ENCODE measurements around the gene SRL. TPM values are rescaled to one million over a fixed set of nuclear protein-coding genes. Genes with fewer than 3 reads are reported as not detected.

SRL gene
- total and polyA plus RNA-seq, 11 donors = 218 to 760 (median 491) TPM

GRCh38 chr16:4169415-4169814 is 72.5 kb downstream of the SRL start:
- H3K4me3 ChIP-seq = no peak overlapping the region
- DNase-seq (peak in 1 of 5 donors; percentile 7), ATAC-seq (no peak)
- H3K27me3 ChIP-seq = no peaks in the 10 kb centered on the region
- TF ChIP-seq POLR2A (IDR thresholded peaks at IDR 0.05) (no peak), CTCF (IDR thresholded peaks at IDR 0.05) (no peak)
- 94 to 98% (median 95%) methylated on average over 6 of the region's 6 CpGs for WGBS, 4 donors
- H3K36me3 ChIP-seq = no peaks in the 10 kb centered on the region
- intact Hi-C loops (cut with DNase I) = no loop called here
- no peaks in the 10 kb centered on the region for H3K9me3 ChIP-seq
- H3K4me1 ChIP-seq = no peaks in the 10 kb centered on the region
- no peak overlapping the region for H3K27ac ChIP-seq

DNA sequence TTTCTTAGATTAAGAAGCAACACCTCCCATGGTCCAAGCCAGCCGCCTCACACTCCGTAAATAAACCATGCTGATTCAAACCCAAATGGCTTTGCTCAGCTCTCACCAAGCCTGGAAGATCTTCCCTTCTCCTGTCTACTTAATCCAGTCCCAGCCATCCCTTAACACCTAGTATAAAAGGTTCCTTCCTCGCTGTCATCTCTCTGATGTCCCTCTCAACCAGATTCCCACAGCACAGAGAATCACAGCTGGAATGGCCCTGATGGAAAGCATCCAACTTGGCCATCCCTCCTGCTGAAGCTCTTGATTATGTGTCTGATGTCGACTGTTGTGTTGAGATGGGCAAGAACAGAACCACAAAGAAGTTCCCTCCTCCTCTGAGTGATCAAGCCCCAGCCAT is 75.1 kb downstream of the SRL start:
- intact Hi-C loops (cut with DNase I) = no loop called here
- no peaks in the 10 kb centered on the region for H3K4me1 ChIP-seq
- no peak overlapping the region for H3K4me3 ChIP-seq
- whole genome bisulfite sequencing, 4 donors = 81 to 87% (median 83%) methylated on average over 4 of the region's 4 CpGs
- no peak for ATAC-seq
- no peaks in the 10 kb centered on the region for H3K9me3 ChIP-seq
- no peak overlapping the region for H3K27ac ChIP-seq
- no peak for DNase-seq
- TF ChIP-seq CTCF (IDR thresholded peaks at IDR 0.05) (no peak), POLR2A (IDR thresholded peaks at IDR 0.05) (no peak)
- no peaks in the 10 kb centered on the region for H3K36me3 ChIP-seq
- H3K27me3 ChIP-seq = no peaks in the 10 kb centered on the region

DNA sequence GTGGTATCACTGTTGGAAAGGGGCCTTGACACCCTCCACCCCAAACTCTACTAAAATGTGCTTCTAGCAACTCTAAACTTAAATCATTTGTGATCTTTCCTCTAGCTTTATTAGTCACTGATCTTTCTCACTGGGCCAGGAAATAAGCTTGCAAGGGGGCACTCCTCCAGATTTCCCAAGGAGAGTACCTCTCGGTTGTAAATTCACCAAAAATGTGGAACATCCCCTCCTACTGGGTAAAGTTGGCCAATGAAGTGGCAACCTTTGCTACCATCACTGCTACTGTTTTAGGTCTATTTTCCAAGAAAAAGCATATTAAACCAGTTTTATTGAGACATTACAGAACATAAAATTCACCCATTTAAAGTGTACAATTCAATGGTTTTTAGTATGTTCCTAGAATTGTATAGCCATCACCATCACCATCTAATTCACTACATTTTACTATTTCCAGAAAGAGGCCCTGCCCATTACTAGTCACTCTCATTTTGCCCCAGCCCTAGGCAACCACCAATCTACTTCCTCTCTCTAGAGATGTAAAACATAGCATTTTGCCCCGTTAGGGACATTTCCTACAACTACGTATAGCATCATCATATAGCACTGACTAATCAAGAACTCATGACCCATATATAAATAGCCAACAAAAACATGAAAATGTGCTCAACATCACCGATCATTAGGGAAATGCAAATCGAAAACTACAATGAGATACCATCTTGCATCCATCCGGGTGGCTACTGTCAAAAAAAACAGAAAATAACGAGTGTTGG is 81.0 kb downstream of the SRL start:
- TF ChIP-seq CTCF (IDR thresholded peaks at IDR 0.05) (no peak), POLR2A (IDR thresholded peaks at IDR 0.05) (no peak)
- H3K36me3 ChIP-seq = no peaks in the 10 kb centered on the region
- WGBS, 4 donors = 66 to 72% (median 69%) methylated on average over 7 of the region's 7 CpGs
- no peaks in the 10 kb centered on the region for H3K9me3 ChIP-seq
- no peak overlapping the region for H3K4me3 ChIP-seq
- H3K27me3 ChIP-seq = no peaks in the 10 kb centered on the region
- intact Hi-C loops (cut with DNase I) = no loop called here
- H3K27ac ChIP-seq = no peak overlapping the region
- DNase-seq (no peak), ATAC-seq (no peak)
- H3K4me1 ChIP-seq = no peaks in the 10 kb centered on the region

DNA sequence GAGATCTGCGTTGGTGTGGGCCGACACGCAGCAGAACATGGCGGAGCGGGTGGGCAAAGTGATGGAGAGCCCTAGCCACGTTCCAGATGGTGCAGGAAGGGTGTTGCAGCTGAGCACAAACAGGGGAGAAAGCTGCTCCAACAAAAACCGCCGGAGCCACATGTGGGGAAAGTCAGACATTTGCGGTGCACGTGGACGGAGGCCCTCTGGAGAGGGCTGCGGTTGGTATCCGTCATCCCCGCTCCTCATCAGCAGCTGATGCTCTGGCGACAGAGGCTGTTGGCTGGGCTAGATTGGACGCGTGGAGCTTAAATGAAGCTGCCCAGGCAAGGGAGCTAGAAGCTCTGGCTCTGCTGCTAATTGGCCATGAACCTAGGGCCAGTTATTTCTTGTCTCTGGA is 82.2 kb downstream of the SRL start:
- H3K4me1 ChIP-seq = no peaks in the 10 kb centered on the region
- DNase-seq (peak in 1 of 5 donors; percentile 25), ATAC-seq (no peak)
- intact Hi-C loops (cut with DNase I) = no loop called here
- H3K9me3 ChIP-seq = no peaks in the 10 kb centered on the region
- no peaks in the 10 kb centered on the region for H3K27me3 ChIP-seq
- no peaks in the 10 kb centered on the region for H3K36me3 ChIP-seq
- no peak overlapping the region for H3K27ac ChIP-seq
- no peak for TF ChIP-seq POLR2A (IDR thresholded peaks at IDR 0.05)
- no peak for TF ChIP-seq CTCF (IDR thresholded peaks at IDR 0.05)
- WGBS, 4 donors = 94 to 95% (median 95%) methylated on average over 17 of the region's 17 CpGs
- no peak overlapping the region for H3K4me3 ChIP-seq

Data from heart left ventricle (tissue), 16 donors.